ENCODE data around the gene YDJC.
"Not testable (repeated sequence)": the region's sequence is repeated elsewhere in the genome, so short reads cannot be mapped to it uniquely, and the experiment has no call there.

Gene YDJC

GRCh38 chr22:21587803-21588611, 41.8 kb downstream of the YDJC start:
- TF ChIP-seq EZH2phosphoT487 (conservative IDR thresholded peaks at IDR 0.05; ENCODE audit: low read length): no peak
- TF ChIP-seq, protein P1, sequence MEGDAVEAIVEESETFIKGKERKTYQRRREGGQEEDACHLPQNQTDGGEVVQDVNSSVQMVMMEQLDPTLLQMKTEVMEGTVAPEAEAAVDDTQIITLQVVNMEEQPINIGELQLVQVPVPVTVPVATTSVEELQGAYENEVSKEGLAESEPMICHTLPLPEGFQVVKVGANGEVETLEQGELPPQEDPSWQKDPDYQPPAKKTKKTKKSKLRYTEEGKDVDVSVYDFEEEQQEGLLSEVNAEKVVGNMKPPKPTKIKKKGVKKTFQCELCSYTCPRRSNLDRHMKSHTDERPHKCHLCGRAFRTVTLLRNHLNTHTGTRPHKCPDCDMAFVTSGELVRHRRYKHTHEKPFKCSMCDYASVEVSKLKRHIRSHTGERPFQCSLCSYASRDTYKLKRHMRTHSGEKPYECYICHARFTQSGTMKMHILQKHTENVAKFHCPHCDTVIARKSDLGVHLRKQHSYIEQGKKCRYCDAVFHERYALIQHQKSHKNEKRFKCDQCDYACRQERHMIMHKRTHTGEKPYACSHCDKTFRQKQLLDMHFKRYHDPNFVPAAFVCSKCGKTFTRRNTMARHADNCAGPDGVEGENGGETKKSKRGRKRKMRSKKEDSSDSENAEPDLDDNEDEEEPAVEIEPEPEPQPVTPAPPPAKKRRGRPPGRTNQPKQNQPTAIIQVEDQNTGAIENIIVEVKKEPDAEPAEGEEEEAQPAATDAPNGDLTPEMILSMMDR (IDR thresholded peaks at IDR 0.05; ENCODE audit: insufficient read depth, low read length, poor library complexity, severe bottlenecking): no peak
- Histone ChIP-seq H3K9ac (ENCODE audit: low read length) (no peak overlapping the region), H3F3A (ENCODE audit: insufficient read depth) (peaks cover 10% of the 10 kb centered on the region; the same call in 1 of the 2 replicates), H3K36me3 (ENCODE audit: low read length) (no peaks in the 10 kb centered on the region), H3K27me3 (ENCODE audit: low read length) (no peaks in the 10 kb centered on the region), H3K27ac (ENCODE audit: low read depth, low read length) (peak overlapping the region; percentile 74), H4K20me1 (ENCODE audit: low read depth, low read length) (no peaks in the 10 kb centered on the region), H2AFZ (ENCODE audit: low read depth, low read length, severe bottlenecking) (no peak overlapping the region), H3K4me2 (ENCODE audit: low read depth, low read length, poor library complexity, severe bottlenecking) (peak overlapping the region; percentile 26), H3K9me3 (ENCODE audit: insufficient read depth, low read length) (no peaks in the 10 kb centered on the region), H3K9me2 (replicated peaks; ENCODE audit: insufficient read depth, low read length) (no peaks in the 10 kb centered on the region), H3K79me2 (ENCODE audit: insufficient read depth, low read length) (peaks cover 77% of the 10 kb centered on the region), H3K4me3 (ENCODE audit: insufficient read depth, low read length, poor library complexity, severe bottlenecking) (no peak overlapping the region)

DNA sequence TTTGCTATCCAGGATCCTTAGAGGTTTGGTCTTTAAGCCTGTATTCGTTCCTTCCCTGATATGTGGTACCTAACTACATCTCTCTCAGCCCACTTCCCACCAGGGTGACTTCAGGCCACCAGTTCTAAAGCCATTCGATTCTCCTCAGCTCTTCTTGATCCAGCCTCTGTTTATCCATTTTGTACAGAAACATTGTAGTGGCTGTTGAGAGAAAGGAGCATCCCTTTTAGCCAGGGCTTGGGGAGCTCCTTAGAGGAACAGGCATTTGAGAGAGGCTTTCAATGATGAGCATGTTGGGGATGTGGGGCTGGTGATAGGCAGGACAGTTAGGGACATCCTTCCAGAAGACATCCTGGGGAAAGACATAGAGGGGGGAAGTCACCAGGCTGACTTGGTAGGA, 44.4 kb downstream of the YDJC start:
- Histone ChIP-seq H3K4me2 (ENCODE audit: low read depth, low read length, poor library complexity, severe bottlenecking) (no peak overlapping the region), H3K9ac (ENCODE audit: low read length) (no peak overlapping the region), H3K4me3 (ENCODE audit: insufficient read depth, low read length, poor library complexity, severe bottlenecking) (no peak overlapping the region), H2AFZ (ENCODE audit: low read depth, low read length, severe bottlenecking) (no peak overlapping the region), H3K9me2 (replicated peaks; ENCODE audit: insufficient read depth, low read length) (no peaks in the 10 kb centered on the region), H3K27ac (ENCODE audit: low read depth, low read length) (no peak overlapping the region), H4K20me1 (ENCODE audit: low read depth, low read length) (no peaks in the 10 kb centered on the region), H3K79me2 (ENCODE audit: insufficient read depth, low read length) (peaks cover 76% of the 10 kb centered on the region), H3K36me3 (ENCODE audit: low read length) (no peaks in the 10 kb centered on the region), H3K27me3 (ENCODE audit: low read length) (no peaks in the 10 kb centered on the region), H3F3A (ENCODE audit: insufficient read depth) (peaks cover 10% of the 10 kb centered on the region; the same call in 1 of the 2 replicates), H3K9me3 (ENCODE audit: insufficient read depth, low read length) (no peaks in the 10 kb centered on the region)
- TF ChIP-seq, protein P1 (IDR thresholded peaks at IDR 0.05; ENCODE audit: insufficient read depth, low read length, poor library complexity, severe bottlenecking): no peak
- TF ChIP-seq EZH2phosphoT487 (conservative IDR thresholded peaks at IDR 0.05; ENCODE audit: low read length): no peak

- no peaks in the 10 kb centered on the region for H3K27me3 ChIP-seq (ENCODE audit: low read length)
- no peaks in the 10 kb centered on the region for H3K36me3 ChIP-seq (ENCODE audit: low read length)
- H3K27ac ChIP-seq (ENCODE audit: low read depth, low read length): no peak overlapping the region
- H3K4me3 ChIP-seq (ENCODE audit: insufficient read depth, low read length, poor library complexity, severe bottlenecking): no peak overlapping the region
- peaks cover 8% of the 10 kb centered on the region; the same call in 1 of the 2 replicates for H3F3A ChIP-seq (ENCODE audit: insufficient read depth)
- no peak overlapping the region for H3K9ac ChIP-seq (ENCODE audit: low read length)
- H3K4me2 ChIP-seq (ENCODE audit: low read depth, low read length, poor library complexity, severe bottlenecking): no peak overlapping the region
- TF ChIP-seq EZH2phosphoT487 (conservative IDR thresholded peaks at IDR 0.05; ENCODE audit: low read length): no peak
- TF ChIP-seq, protein P1 (IDR thresholded peaks at IDR 0.05; ENCODE audit: insufficient read depth, low read length, poor library complexity, severe bottlenecking): no peak
- peaks cover 82% of the 10 kb centered on the region for H3K79me2 ChIP-seq (ENCODE audit: insufficient read depth, low read length)
- H4K20me1 ChIP-seq (ENCODE audit: low read depth, low read length): no peaks in the 10 kb centered on the region
- no peak overlapping the region for H2AFZ ChIP-seq (ENCODE audit: low read depth, low read length, severe bottlenecking)
- no peaks in the 10 kb centered on the region for H3K9me2 ChIP-seq (replicated peaks; ENCODE audit: insufficient read depth, low read length)
- H3K9me3 ChIP-seq (ENCODE audit: insufficient read depth, low read length): no peaks in the 10 kb centered on the region
These were observed 46.8 kb downstream of the YDJC start for GRCh38 chr22:21582801-21583740.

DNA sequence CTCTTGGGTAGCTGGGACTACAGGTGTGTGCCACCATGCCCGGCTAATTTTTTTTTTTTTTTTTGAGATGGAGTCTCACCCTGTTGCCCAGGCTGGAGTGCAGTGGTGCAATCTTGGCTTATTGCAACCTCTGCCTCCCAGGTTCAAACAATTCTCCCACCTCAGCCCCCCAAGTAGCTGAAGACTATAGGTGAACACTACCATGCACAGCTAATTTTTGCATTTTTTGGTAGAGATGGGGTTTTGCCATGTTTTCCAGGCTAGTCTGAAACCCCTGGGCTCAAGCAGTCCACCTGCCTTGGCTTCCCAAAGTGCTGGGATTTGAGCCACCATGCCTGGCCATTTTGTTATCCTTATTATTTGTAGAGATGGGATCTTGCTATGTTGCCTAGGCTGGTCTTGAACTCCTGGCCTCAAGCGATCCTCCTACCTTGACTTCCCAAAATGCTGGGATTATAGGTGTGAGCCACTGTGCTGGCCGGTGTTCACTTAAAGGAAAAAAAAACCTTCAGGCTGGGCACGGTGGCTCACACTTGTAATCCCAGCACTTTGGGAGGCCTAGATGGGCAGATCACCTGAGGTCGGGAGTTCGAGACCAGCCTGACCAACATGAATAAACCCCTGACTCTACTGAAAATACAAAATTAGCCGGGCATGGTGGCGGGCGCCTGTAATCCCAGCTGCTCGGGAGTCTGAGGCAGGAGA, 48.7 kb downstream of the YDJC start:
- not testable (repeated sequence) for H3K4me3 ChIP-seq (ENCODE audit: insufficient read depth, low read length, poor library complexity, severe bottlenecking); H4K20me1 ChIP-seq (ENCODE audit: low read depth, low read length); H3K27ac ChIP-seq (ENCODE audit: low read depth, low read length); H3K36me3 ChIP-seq (ENCODE audit: low read length); H3K9me2 ChIP-seq (replicated peaks; ENCODE audit: insufficient read depth, low read length); H3K27me3 ChIP-seq (ENCODE audit: low read length); H3F3A ChIP-seq (ENCODE audit: insufficient read depth); H3K4me2 ChIP-seq (ENCODE audit: low read depth, low read length, poor library complexity, severe bottlenecking); H3K9ac ChIP-seq (ENCODE audit: low read length); H3K9me3 ChIP-seq (ENCODE audit: insufficient read depth, low read length); H2AFZ ChIP-seq (ENCODE audit: low read depth, low read length, severe bottlenecking)
- peaks cover 85% of the 10 kb centered on the region for H3K79me2 ChIP-seq (ENCODE audit: insufficient read depth, low read length)

- not testable (repeated sequence) for H3K4me3 ChIP-seq (ENCODE audit: insufficient read depth, low read length, poor library complexity, severe bottlenecking); H3K4me2 ChIP-seq (ENCODE audit: low read depth, low read length, poor library complexity, severe bottlenecking); H3K36me3 ChIP-seq (ENCODE audit: low read length); H4K20me1 ChIP-seq (ENCODE audit: low read depth, low read length); H3K9me3 ChIP-seq (ENCODE audit: insufficient read depth, low read length); H2AFZ ChIP-seq (ENCODE audit: low read depth, low read length, severe bottlenecking); H3K9ac ChIP-seq (ENCODE audit: low read length); H3K27me3 ChIP-seq (ENCODE audit: low read length); H3K9me2 ChIP-seq (replicated peaks; ENCODE audit: insufficient read depth, low read length); H3F3A ChIP-seq (ENCODE audit: insufficient read depth); H3K27ac ChIP-seq (ENCODE audit: low read depth, low read length)
- H3K79me2 ChIP-seq (ENCODE audit: insufficient read depth, low read length): peaks cover 84% of the 10 kb centered on the region
These were observed 49.2 kb downstream of the YDJC start for GRCh38 chr22:21580623-21581007.
